Measurements from ENCODE around the gene FMO3.

DNA sequence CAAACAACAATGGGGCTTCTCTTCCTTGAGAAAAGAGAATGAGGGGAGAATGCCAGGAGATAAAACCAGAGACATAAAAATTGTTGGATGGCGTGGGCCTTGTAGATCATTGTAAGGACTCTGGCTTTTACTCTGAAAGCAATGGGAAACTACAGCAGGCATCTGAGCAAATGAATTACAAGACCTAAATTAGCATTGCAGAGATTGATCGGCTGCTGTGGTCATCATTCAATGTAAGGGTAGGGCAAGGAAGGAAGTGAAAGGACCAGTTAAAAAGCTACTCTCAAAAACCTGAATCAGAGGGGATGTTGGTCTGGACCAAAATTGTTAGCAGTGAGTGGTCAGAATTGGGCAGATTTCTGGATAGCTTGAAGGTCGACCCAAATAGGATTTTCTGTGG is 21.4 kb downstream of the FMO3 start:
- TF ChIP-seq POLR2AphosphoS5 (IDR thresholded peaks at IDR 0.05; ENCODE audit: low read depth, low read length), result no peak
- TF ChIP-seq POLR2A (IDR thresholded peaks at IDR 0.05; ENCODE audit: low read depth, low read length), result no peak

Data from GM12892 (cell line).